Activated naive CD4-positive, alpha-beta T cell treated with anti-CD3 and anti-CD28 coated beads, Interleukin-2, amount 10 ng/mL, durations not matched to agents 7 days and 5 days (primary cell): Measurements from ENCODE around the gene CD24.
"Not testable (repeated sequence)": the region's sequence is repeated elsewhere in the genome, so short reads cannot be mapped to it uniquely, and the experiment has no call there.

Experiments
- CTCF ChIA-PET: fragments of 350-600 bp; sonication (Branson Sonifier 250); formaldehyde crosslinking; loops from one replicate; lab custom pipeline; 2021; ENCODE audit warnings: antibody characterized with exemption; lab: Charles Lee
- DNase-seq: peaks from one replicate; pipeline ENCODE4 v3.0.0-alpha.2; 2020
- H3K27ac Mint-ChIP-seq: one replicate; pipeline ENCODE4 v1.8.0; 2021; ENCODE audit warnings: mild to moderate bottlenecking, moderate library complexity, mixed read lengths
- H3K27me3 Mint-ChIP-seq: one replicate; pipeline ENCODE4 v1.8.0; 2021; ENCODE audit warnings: mild to moderate bottlenecking, mixed read lengths
- H3K36me3 Mint-ChIP-seq: one replicate; pipeline ENCODE4 v1.8.0; 2021; ENCODE audit warnings: mixed read lengths
- H3K4me1 Mint-ChIP-seq: one replicate; pipeline ENCODE4 v1.8.0; 2021; ENCODE audit warnings: mixed read lengths
- H3K4me3 Mint-ChIP-seq: one replicate; pipeline ENCODE4 v1.8.0; 2021; ENCODE audit warnings: mild to moderate bottlenecking, moderate library complexity, mixed read lengths
- H3K9me3 Mint-ChIP-seq: one replicate; pipeline ENCODE4 v1.8.0; 2021; ENCODE audit warnings: mixed read lengths

The CD24 gene, protein sequence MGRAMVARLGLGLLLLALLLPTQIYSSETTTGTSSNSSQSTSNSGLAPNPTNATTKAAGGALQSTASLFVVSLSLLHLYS

DNA sequence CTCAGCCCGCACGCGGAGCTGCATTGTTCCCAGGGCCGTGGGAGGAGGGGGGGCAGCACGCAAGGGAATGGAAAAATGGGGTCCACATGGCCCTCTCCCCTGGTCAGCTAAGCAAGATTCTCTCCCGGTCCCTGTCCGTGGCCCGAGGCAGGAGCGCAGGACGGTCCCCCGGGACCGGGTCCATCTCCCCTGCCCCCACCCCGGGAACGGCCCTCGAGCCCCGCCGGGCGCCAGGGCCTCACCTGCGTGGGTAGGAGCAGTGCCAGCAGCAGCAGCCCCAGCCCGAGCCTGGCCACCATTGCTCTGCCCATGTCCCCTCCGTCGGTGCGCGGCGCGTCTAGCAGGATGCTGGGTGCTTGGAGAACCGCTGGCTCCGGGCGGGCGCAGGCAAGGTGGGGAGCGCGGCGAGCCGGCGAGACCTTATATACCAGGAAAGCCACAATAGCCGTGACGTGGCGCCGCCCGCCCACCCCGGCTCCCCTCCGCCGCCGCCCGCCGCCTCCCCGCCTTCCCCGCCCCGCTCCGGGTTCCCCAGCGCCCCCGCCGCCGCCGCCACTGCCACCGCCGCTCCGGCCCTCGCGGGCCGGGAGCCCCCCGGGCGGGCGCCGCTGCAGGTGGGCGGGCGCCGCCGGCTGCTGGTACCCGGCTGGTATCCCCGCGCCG lies at the start of gene CD24:
Gene CD24, minus strand, starts transcription at position 394 of the 663 bp plus-strand sequence. Its CDS starts 83 bp downstream, at position 311.
- CTCF ChIA-PET = no interaction called here
- H3K9me3 Mint-ChIP-seq = no peaks in the 10 kb centered on the region
- peak; percentile 33 for DNase-seq
- H3K4me1 Mint-ChIP-seq = peaks cover 10% of the 10 kb centered on the region
- H3K27ac Mint-ChIP-seq = no peak within 1 kb of the TSS
- peaks cover 76% of the 10 kb centered on the region for H3K27me3 Mint-ChIP-seq
- no peaks in the 10 kb centered on the region for H3K36me3 Mint-ChIP-seq
- peak within 1 kb of the TSS; percentile 56 for H3K4me3 Mint-ChIP-seq

DNA sequence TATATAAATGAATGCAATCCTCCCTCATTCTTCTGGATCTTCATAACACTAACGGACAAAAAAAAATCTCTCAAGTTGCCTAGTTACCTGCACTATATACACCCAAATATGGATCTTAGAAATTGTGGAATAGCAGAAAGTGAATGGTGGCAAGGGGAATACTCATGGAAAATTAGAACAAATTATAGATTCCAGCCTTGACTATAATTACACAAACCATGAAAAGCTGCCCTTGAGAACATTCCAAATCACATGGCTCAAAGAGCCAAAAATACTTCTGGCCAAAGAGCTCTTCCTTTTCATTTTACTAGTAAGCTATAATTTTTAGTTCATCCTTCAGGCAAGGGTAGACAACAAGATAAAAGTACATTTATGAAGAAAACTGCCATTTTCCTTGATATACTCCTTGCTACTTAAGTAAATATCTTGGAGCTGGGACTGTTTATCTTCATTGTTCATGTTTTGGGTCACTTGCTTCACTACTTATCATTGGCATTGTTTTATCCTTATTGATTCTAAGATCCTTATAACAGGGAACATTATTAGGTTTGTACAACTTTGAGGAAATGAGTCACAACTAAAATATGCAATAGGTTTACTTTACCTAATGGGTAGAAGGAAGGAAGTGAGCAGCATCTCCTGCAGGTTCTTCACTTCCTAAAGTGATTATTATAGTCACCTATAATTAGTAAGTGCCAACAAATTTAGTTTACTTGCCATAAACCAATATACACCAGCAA lies 47.1 kb upstream of the CD24 start:
- Mint-ChIP-seq H3K9me3 (no peaks in the 10 kb centered on the region), H3K36me3 (no peaks in the 10 kb centered on the region), H3K27me3 (peaks cover 2% of the 10 kb centered on the region), H3K4me1 (no peaks in the 10 kb centered on the region), H3K4me3 (no peak overlapping the region), H3K27ac (no peak overlapping the region)
- CTCF ChIA-PET = interaction anchor here (1.7 kb wide), 1 partner anchor 24 kb away, joined by 5 read pairs; no protein-coding TSS in a partner anchor
- DNase-seq = no peak

DNA sequence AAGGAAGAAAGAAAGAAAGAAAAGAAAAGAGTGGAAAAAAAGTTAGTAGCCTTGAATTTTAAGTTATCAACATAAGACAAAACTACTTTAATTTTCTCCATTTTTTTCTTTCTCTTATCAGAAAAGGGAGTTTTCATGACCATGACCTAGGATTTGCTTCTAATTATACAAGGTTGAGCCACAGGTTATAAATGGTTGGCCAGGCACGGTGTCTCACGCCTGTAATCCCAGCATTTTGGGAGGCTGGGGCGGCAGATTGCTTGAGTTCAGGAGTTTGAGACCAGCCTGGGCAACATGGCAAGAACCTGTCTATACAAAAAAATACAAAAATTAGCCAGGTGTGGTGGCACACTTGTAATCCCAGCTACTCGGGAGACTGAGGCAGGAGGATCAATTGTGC lies 45.7 kb upstream of the CD24 start:
- H3K4me1 Mint-ChIP-seq = no peaks in the 10 kb centered on the region
- DNase-seq = no peak
- no peaks in the 10 kb centered on the region for H3K9me3 Mint-ChIP-seq
- no peaks in the 10 kb centered on the region for H3K36me3 Mint-ChIP-seq
- no peak overlapping the region for H3K27ac Mint-ChIP-seq
- H3K4me3 Mint-ChIP-seq = no peak overlapping the region
- CTCF ChIA-PET = no interaction called here
- peaks cover 9% of the 10 kb centered on the region for H3K27me3 Mint-ChIP-seq

GRCh38 chr6:107019628-107020027 lies 45.1 kb upstream of the CD24 start:
- H3K9me3 Mint-ChIP-seq, CTCF ChIA-PET, H3K4me3 Mint-ChIP-seq, H3K4me1 Mint-ChIP-seq, DNase-seq, H3K27ac Mint-ChIP-seq, H3K36me3 Mint-ChIP-seq: not testable (repeated sequence)
- H3K27me3 Mint-ChIP-seq = peaks cover 14% of the 10 kb centered on the region

GRCh38 chr6:107019047-107019446 lies 44.5 kb upstream of the CD24 start:
- H3K9me3 Mint-ChIP-seq = no peaks in the 10 kb centered on the region
- H3K27me3 Mint-ChIP-seq = peaks cover 16% of the 10 kb centered on the region
- CTCF ChIA-PET = no interaction called here
- H3K36me3 Mint-ChIP-seq = no peaks in the 10 kb centered on the region
- DNase-seq = no peak
- H3K4me1 Mint-ChIP-seq = no peaks in the 10 kb centered on the region
- no peak overlapping the region for H3K4me3 Mint-ChIP-seq
- no peak overlapping the region for H3K27ac Mint-ChIP-seq

GRCh38 chr6:107009499-107009898 lies 35.0 kb upstream of the CD24 start:
- CTCF ChIA-PET = interaction anchor here (0.7 to 1.0 kb wide), 2 partner anchors 9 to 44 kb away, joined by 3 read pairs; no protein-coding TSS in a partner anchor
- Mint-ChIP-seq H3K27ac (no peak overlapping the region), H3K4me3 (no peak overlapping the region), H3K4me1 (no peaks in the 10 kb centered on the region), H3K27me3 (peaks cover under 1% of the 10 kb centered on the region), H3K9me3 (no peaks in the 10 kb centered on the region), H3K36me3 (no peaks in the 10 kb centered on the region)
- DNase-seq = no peak

GRCh38 chr6:106997392-106998158 lies 23.0 kb upstream of the CD24 start:
- CTCF ChIA-PET = interaction anchor here (0.6 to 1.9 kb wide), 27 partner anchors 8 to 722 kb away, joined by 3 to 10 read pairs (median 4); partner anchors contain the start of gene CRYBG1
- H3K36me3 Mint-ChIP-seq = no peaks in the 10 kb centered on the region
- peak; percentile 68 for DNase-seq
- no peak overlapping the region for H3K4me3 Mint-ChIP-seq
- no peaks in the 10 kb centered on the region for H3K9me3 Mint-ChIP-seq
- peaks cover 4% of the 10 kb centered on the region for H3K4me1 Mint-ChIP-seq
- no peak overlapping the region for H3K27ac Mint-ChIP-seq
- peaks cover 9% of the 10 kb centered on the region for H3K27me3 Mint-ChIP-seq

- no peak for DNase-seq
- no peaks in the 10 kb centered on the region for H3K9me3 Mint-ChIP-seq
- peaks cover 20% of the 10 kb centered on the region for H3K27me3 Mint-ChIP-seq
- H3K36me3 Mint-ChIP-seq = no peaks in the 10 kb centered on the region
- peaks cover 4% of the 10 kb centered on the region for H3K4me1 Mint-ChIP-seq
- H3K4me3 Mint-ChIP-seq = no peak overlapping the region
- H3K27ac Mint-ChIP-seq = no peak overlapping the region
- CTCF ChIA-PET = interaction anchor here (1.1 kb wide), 1 partner anchor 16 kb away, joined by 3 read pairs; no protein-coding TSS in a partner anchor
Observed at GRCh38 chr6:106995640-106996039, 21.1 kb upstream of the CD24 start.

- not testable (repeated sequence) for H3K4me3 Mint-ChIP-seq, H3K27ac Mint-ChIP-seq, H3K4me1 Mint-ChIP-seq, H3K9me3 Mint-ChIP-seq, H3K36me3 Mint-ChIP-seq, DNase-seq
- H3K27me3 Mint-ChIP-seq = peaks cover 21% of the 10 kb centered on the region
- CTCF ChIA-PET = interaction anchor here (1.4 to 2.0 kb wide), 3 partner anchors 8 to 650 kb away, joined by 3 to 6 read pairs (median 6); no protein-coding TSS in a partner anchor
Observed at GRCh38 chr6:106989737-106990136, 15.2 kb upstream of the CD24 start.

- Mint-ChIP-seq H3K9me3 (no peaks in the 10 kb centered on the region), H3K4me1 (no peaks in the 10 kb centered on the region), H3K4me3 (no peak overlapping the region), H3K27me3 (peaks cover 21% of the 10 kb centered on the region), H3K36me3 (no peaks in the 10 kb centered on the region), H3K27ac (no peak overlapping the region)
- CTCF ChIA-PET = interaction anchor here (1.4 to 1.5 kb wide), 2 partner anchors 9 kb away, joined by 3 to 6 read pairs; no protein-coding TSS in a partner anchor
- no peak for DNase-seq
Observed at GRCh38 chr6:106988664-106989063, 14.1 kb upstream of the CD24 start.

GRCh38 chr6:106981926-106982325 lies 7.4 kb upstream of the CD24 start:
- no peak for DNase-seq
- no peak overlapping the region for H3K4me3 Mint-ChIP-seq
- H3K9me3 Mint-ChIP-seq = no peaks in the 10 kb centered on the region
- H3K27me3 Mint-ChIP-seq = peaks cover 28% of the 10 kb centered on the region
- no peaks in the 10 kb centered on the region for H3K4me1 Mint-ChIP-seq
- H3K27ac Mint-ChIP-seq = no peak overlapping the region
- no peaks in the 10 kb centered on the region for H3K36me3 Mint-ChIP-seq
- CTCF ChIA-PET = interaction anchor here (1.0 to 1.2 kb wide), 2 partner anchors 100 to 374 kb away, joined by 3 to 4 read pairs; no protein-coding TSS in a partner anchor

GRCh38 chr6:106980926-106981325 lies 6.4 kb upstream of the CD24 start:
- no peak overlapping the region for H3K27ac Mint-ChIP-seq
- no peak for DNase-seq
- H3K4me1 Mint-ChIP-seq = peaks cover under 1% of the 10 kb centered on the region
- CTCF ChIA-PET = interaction anchor here (0.7 to 2.3 kb wide), 6 partner anchors 101 to 644 kb away, joined by 3 to 24 read pairs (median 6); no protein-coding TSS in a partner anchor
- H3K36me3 Mint-ChIP-seq = no peaks in the 10 kb centered on the region
- H3K27me3 Mint-ChIP-seq = peaks cover 36% of the 10 kb centered on the region
- H3K4me3 Mint-ChIP-seq = no peak overlapping the region
- no peaks in the 10 kb centered on the region for H3K9me3 Mint-ChIP-seq

DNA sequence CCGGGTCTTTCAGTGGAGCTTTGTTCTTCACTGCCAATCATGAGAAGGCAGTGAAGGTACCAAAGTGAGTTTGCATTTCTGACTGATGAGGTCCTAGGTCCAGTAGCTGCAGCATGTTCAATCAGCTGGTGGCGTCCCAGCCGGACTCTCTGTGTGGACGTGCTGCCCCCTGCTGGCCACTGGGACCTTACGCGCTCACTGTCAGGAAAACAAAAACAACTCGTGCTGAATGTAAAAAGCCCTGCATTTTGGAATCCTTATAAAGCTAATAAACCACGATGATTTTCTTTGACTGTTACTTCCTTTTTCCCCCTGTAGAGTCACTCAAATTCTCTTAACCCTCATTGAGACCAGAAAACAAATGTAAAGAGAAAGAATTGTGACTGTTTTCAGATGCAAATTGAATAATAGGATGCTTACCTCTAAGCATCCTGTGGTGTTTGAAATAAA lies 4.9 kb upstream of the CD24 start:
- no peaks in the 10 kb centered on the region for H3K36me3 Mint-ChIP-seq
- H3K27ac Mint-ChIP-seq = no peak overlapping the region
- no peak overlapping the region for H3K4me3 Mint-ChIP-seq
- peak; percentile 86 for DNase-seq
- no peaks in the 10 kb centered on the region for H3K9me3 Mint-ChIP-seq
- CTCF ChIA-PET = interaction anchor here (0.6 to 2.3 kb wide), 27 partner anchors 10 to 644 kb away, joined by 3 to 24 read pairs (median 4); partner anchors contain the start of gene CRYBG1
- peaks cover 48% of the 10 kb centered on the region for H3K27me3 Mint-ChIP-seq
- peaks cover 4% of the 10 kb centered on the region for H3K4me1 Mint-ChIP-seq
